PFSK-1 (cell line): ENCODE results near the gene TNFRSF1A.

Experiments used
- FOXP2 ChIP-seq: optimal IDR thresholded peaks from 2 replicates; pipeline ENCODE3; 2011; ENCODE audit warnings: borderline replicate concordance, control low read depth, inconsistent platforms; ENCODE audit not compliant: insufficient read depth; ENCODE audit errors: extremely low read length, extremely low read depth
- POLR2AphosphoS5 ChIP-seq: IDR thresholded peaks from 2 replicates; pipeline ENCODE4 v1.6.1; 2012; ENCODE audit warnings: low read depth, mild to moderate bottlenecking, control low read depth, low read length, moderate library complexity
- SIN3A ChIP-seq: IDR thresholded peaks from 2 replicates; pipeline ENCODE4 v1.6.1; 2012; ENCODE audit warnings: mild to moderate bottlenecking, low read length, moderate library complexity, borderline replicate concordance; ENCODE audit not compliant: insufficient read depth

DNA sequence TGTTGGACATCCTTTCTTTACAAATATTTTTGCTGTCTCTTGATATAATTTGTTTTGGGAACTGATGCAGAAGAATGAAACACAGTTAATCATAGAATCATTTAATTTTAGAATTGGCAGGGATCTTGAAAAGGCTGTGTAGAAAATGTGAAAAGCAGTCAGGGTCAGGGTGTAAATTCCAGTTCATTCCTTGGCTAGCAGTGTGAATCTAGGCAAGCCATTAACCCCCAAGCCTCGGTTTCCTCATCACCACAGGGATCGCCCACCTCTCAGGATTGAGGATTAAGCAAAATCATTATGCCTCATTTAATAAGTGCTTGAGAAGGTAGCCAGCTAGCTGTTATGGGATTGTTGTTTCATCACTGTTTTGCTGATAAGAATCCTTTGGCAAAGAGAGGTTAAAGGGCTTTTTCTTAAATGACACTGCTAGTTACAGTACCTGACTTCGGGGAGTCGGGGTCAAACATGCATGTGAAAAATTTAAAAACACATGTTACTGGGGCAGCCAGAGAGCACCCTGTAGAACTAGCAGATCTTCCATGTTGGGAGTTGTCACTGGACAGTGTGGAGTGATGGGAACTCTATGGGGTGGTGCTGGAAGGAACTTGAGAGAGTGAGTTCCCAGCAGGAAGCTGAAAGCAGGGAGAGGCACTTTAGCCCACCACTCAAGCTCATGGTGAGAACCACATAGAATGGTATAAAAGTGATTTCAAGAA is 10.7 kb downstream of the TNFRSF1A start:
- TF ChIP-seq SIN3A = no peak
- TF ChIP-seq POLR2AphosphoS5 = no peak
- TF ChIP-seq FOXP2 = no peak
